ENCODE data around the gene PDGFA. TPM values are rescaled to one million over a fixed set of nuclear protein-coding genes. Genes with fewer than 3 reads are reported as not detected.

The PDGFA gene
- polyA plus RNA-seq, 1 donor (not counting 4 experiments of a cell fraction or from before 2014, with no cell fraction given) = 14.8 TPM

DNA sequence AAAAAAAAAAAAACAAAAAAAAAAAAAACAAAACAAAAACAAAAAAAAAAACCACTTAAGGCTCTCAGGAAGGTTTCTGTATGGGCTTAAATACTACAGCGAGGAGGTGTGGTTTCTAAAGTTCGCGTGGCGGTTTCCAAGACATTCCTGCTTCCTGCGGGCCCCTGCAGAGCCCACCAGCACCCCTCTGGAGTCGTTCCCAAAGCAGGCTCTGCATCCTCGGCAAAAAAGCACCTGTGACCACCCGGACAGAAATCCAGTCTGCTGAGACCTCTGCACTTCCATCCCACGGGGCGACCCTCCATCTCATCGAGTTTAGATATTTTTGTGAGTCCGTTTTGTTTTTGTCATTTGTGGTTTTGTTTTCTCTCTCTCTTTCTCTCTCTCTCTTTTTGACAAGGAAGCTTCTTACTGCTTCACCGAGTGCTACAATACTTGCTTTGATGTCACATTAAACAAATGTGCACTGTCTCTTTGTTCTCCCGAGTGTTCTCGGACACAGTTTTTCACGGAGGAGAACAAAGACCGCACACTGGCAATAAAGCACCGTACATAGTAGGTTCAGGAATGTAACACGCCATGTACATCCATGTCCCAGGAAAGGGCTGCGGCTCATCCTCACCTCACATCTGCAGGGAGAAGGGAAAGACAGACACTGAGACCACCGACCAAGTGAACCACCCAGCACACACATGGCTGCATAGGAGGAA lies 21.5 kb downstream of the PDGFA start:
- H4K20me1 ChIP-seq (ENCODE audit: control insufficient read depth, extremely low read depth, insufficient read depth, low read length) = no peaks in the 10 kb centered on the region
- peaks cover 44% of the 10 kb centered on the region in 2 experiments for H3K36me3 ChIP-seq (ENCODE audit: control insufficient read depth in 2 of 2, extremely low read depth in 1 of 2, insufficient read depth in 2 of 2, low read length in 2 of 2)
- no peaks in the 10 kb centered on the region for H3K9me3 ChIP-seq (ENCODE audit: control insufficient read depth, low read depth, low read length)
- no peak overlapping the region for H3K4me2 ChIP-seq (ENCODE audit: control insufficient read depth, extremely low read depth, insufficient read depth, low read depth, low read length)
- no peak overlapping the region for H3K27ac ChIP-seq (ENCODE audit: control insufficient read depth, insufficient read depth, low read length)
- DNase-seq (ENCODE audit: low read depth, low spot score) (no peak), FAIRE-seq (no peak)
- no peaks in the 10 kb centered on the region for H3K27me3 ChIP-seq (ENCODE audit: control insufficient read depth, extremely low read depth, insufficient read depth, low read length)
- no peak overlapping the region for H3K4me3 ChIP-seq (ENCODE audit: control insufficient read depth in 2 of 3, extremely low read depth in 1 of 3, insufficient read depth in 2 of 3, low read depth in 1 of 3, low read length in 3 of 3)
- H3K4me1 ChIP-seq (ENCODE audit: control insufficient read depth, extremely low read depth, insufficient read depth, low read length) = peaks cover 20% of the 10 kb centered on the region
- no peaks in the 10 kb centered on the region for H3K9me1 ChIP-seq (ENCODE audit: control insufficient read depth, extremely low read depth, insufficient read depth, low read length)
- TF ChIP-seq, protein P1, sequence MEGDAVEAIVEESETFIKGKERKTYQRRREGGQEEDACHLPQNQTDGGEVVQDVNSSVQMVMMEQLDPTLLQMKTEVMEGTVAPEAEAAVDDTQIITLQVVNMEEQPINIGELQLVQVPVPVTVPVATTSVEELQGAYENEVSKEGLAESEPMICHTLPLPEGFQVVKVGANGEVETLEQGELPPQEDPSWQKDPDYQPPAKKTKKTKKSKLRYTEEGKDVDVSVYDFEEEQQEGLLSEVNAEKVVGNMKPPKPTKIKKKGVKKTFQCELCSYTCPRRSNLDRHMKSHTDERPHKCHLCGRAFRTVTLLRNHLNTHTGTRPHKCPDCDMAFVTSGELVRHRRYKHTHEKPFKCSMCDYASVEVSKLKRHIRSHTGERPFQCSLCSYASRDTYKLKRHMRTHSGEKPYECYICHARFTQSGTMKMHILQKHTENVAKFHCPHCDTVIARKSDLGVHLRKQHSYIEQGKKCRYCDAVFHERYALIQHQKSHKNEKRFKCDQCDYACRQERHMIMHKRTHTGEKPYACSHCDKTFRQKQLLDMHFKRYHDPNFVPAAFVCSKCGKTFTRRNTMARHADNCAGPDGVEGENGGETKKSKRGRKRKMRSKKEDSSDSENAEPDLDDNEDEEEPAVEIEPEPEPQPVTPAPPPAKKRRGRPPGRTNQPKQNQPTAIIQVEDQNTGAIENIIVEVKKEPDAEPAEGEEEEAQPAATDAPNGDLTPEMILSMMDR (optimal IDR thresholded peaks at IDR 0.05 in 1 of 3, IDR thresholded peaks at IDR 0.05 in 1 of 3, conservative IDR thresholded peaks at IDR 0.05 in 1 of 3; ENCODE audit: extremely low read depth in 1 of 3, insufficient read depth in 2 of 3, low read length in 3 of 3) = no peak
- TF ChIP-seq EZH2 (IDR thresholded peaks at IDR 0.05; ENCODE audit: low read length) = no peak
- dilution Hi-C loops (cut with MboI; ENCODE audit: extremely low pct_ligation_motif_present, low sequenced_read_pairs) = no loop called here
- no peak overlapping the region for H2AFZ ChIP-seq (ENCODE audit: control insufficient read depth, low read length)
- no peak overlapping the region for H3K9ac ChIP-seq (ENCODE audit: control insufficient read depth, extremely low read depth, insufficient read depth, low read length)
- peaks cover 3% of the 10 kb centered on the region for H3K79me2 ChIP-seq (ENCODE audit: control insufficient read depth, insufficient read depth, low read length)

DNA sequence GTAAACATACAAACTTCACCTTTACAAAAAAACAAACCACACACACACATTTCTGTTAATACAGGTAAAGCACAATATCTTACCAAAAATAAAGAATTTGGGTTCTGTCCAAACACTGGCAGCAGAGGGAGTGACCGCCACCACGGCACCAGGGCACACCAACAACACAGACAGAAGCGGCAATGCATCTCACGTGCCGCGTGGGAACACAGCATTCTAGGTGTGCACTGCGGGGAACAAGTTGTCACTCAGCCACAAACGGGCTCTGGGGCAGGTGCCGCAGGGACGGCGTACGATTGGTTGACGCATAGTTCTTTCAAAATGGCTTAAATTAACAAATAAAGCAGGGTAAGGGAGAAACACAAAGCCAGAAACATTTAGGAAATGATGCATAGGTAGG lies 22.3 kb downstream of the PDGFA start:
- Histone ChIP-seq H3K27ac (ENCODE audit: control insufficient read depth, insufficient read depth, low read length) (no peak overlapping the region), H3K9ac (ENCODE audit: control insufficient read depth, extremely low read depth, insufficient read depth, low read length) (no peak overlapping the region), H3K9me3 (ENCODE audit: control insufficient read depth, low read depth, low read length) (no peaks in the 10 kb centered on the region), H3K4me2 (ENCODE audit: control insufficient read depth, extremely low read depth, insufficient read depth, low read depth, low read length) (no peak overlapping the region), H3K4me3 (ENCODE audit: control insufficient read depth in 2 of 3, extremely low read depth in 1 of 3, insufficient read depth in 2 of 3, low read depth in 1 of 3, low read length in 3 of 3) (no peak overlapping the region), H3K27me3 (ENCODE audit: control insufficient read depth, extremely low read depth, insufficient read depth, low read length) (no peaks in the 10 kb centered on the region), H2AFZ (ENCODE audit: control insufficient read depth, low read length) (no peak overlapping the region), H3K4me1 (ENCODE audit: control insufficient read depth, extremely low read depth, insufficient read depth, low read length) (peaks cover 20% of the 10 kb centered on the region), H3K36me3 (ENCODE audit: control insufficient read depth in 2 of 2, extremely low read depth in 1 of 2, insufficient read depth in 2 of 2, low read length in 2 of 2) (peaks cover 37 to 40% of the 10 kb centered on the region in 2 experiments), H3K79me2 (ENCODE audit: control insufficient read depth, insufficient read depth, low read length) (no peaks in the 10 kb centered on the region), H4K20me1 (ENCODE audit: control insufficient read depth, extremely low read depth, insufficient read depth, low read length) (no peaks in the 10 kb centered on the region), H3K9me1 (ENCODE audit: control insufficient read depth, extremely low read depth, insufficient read depth, low read length) (no peaks in the 10 kb centered on the region)
- FAIRE-seq (no peak), DNase-seq (ENCODE audit: low read depth, low spot score) (no peak)
- dilution Hi-C loops (cut with MboI; ENCODE audit: extremely low pct_ligation_motif_present, low sequenced_read_pairs) = no loop called here
- TF ChIP-seq, protein P1 (optimal IDR thresholded peaks at IDR 0.05 in 1 of 3, IDR thresholded peaks at IDR 0.05 in 1 of 3, conservative IDR thresholded peaks at IDR 0.05 in 1 of 3; ENCODE audit: extremely low read depth in 1 of 3, insufficient read depth in 2 of 3, low read length in 3 of 3) = no peak
- TF ChIP-seq EZH2 (IDR thresholded peaks at IDR 0.05; ENCODE audit: low read length) = no peak
